Stimulated activated CD4-positive, alpha-beta T cell treated with anti-CD3 and anti-CD28 coated beads, Interleukin-15, amount 100 ng/mL, for 1 hour (primary cell): ENCODE data around the gene SUCO.
"Not testable (repeated sequence)": the region's sequence is repeated elsewhere in the genome, so short reads cannot be mapped to it uniquely, and the experiment has no call there.

Experiments
- DNase-seq, 2 donors: peaks; one replicate each; pipeline ENCODE4 v3.0.0-alpha.2; 2020; ENCODE audit warnings: low read depth in 1 of 2, low spot score in 1 of 2

The SUCO gene

GRCh38 chr1:172557270-172557669, 24.3 kb downstream of the SUCO start:
- no peak for DNase-seq

DNA sequence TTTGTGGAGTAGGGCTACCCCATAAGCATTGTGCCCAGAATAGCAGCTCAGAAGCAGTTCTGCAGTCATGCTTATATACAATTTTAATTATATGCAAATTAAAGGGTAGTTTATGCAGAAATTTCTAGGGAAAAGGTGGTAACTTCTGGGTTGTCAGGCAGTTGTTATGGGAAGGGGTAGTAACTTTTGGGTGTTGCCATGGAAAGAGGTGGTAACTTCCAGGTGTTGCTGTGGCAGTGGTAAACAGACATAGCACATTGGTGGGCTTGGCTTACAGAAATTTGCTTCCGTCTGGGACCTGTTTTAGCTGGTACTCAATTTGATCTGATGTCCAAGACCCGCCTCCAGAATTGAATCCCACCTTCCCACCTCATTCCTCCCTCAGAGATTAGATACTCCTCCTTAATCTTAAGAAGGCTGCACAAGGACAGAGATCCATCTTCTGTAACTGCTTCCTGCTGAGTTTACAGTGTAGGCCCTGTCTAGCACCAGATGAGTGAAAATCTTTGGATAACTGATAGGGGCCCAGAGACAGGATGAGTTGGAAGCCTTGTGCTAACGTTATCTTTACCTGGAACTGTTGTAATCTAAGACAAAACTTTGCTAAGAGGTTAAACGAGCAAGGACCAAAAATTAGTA, 26.7 kb downstream of the SUCO start:
- DNase-seq = no peak

DNA sequence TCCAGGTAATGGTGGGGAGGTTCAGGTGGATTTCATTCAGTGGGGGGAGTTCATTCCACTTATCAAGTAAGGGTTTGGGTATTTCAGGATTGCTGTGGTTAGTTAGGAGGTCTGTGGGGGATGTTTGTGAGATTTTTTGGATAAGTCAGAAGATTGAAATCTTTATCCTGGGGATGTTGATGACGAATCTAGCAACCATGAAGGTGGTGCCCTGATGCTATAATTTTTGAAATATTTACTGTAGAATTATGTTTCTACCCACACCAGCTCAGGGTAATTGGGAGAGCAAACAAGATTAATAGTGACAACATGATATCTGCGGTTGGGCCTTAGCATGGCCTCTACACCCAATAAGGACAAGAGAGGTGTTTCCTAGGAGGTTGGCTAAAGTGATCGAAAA, 28.3 kb downstream of the SUCO start:
- DNase-seq = no peak

- DNase-seq = no peak
These were observed 33.4 kb downstream of the SUCO start for GRCh38 chr1:172566196-172566997.

DNA sequence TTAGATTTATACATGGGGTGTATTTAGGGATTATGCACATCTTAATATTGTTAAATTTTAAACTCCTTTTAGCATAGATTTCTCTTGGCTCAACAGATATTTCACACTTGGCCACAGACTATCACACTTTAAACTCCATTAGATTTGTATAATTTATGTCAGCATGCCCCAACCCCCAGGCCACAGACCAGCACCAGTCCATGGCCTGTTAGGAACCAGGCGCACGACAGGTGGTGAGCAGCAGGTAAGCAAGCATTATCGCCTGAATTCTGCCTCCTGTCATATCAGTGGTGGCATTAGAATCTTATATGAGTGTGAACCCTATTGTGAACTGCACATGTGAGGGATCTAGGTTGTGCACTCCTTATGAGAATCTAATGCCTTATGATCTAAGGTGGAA, 34.8 kb downstream of the SUCO start:
- no peak for DNase-seq

DNA sequence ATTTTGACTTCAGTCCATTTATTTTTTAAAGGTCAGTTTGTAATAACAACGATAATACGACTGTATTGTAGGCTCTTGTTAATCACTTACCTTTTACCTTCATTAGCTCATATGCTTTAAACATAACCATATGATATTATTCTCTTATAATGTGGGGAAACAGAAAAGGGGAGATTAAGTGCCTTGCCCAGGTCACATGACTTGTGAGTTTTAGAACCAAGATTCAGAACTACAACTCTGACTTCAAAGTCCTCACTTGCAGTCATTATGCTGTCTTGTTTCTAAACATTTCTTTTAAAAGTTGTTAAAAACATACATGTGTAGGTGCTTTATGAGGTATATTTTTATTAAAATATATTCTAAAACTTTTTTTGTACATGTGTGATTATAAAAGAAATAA, 41.1 kb downstream of the SUCO start:
- no peak for DNase-seq

DNA sequence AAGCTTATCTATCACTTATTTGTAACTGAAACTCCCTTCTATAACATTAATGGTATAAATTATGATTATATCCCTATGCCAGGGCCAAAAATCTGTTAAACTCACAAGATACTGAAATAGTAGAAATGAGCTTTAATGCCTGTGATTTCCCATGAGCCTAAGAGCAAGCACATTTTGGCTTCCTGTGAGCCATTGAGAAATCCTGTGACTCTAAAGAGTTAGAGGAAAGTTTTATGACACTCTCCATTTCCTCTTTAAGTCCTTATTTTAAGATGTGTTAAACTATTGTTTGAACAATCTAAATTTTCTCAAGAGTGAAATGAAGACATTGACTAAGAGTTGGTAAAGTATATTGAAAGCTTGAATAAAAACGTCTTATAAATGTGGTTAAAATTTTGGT, 45.6 kb downstream of the SUCO start:
- DNase-seq = no peak

- no peak for DNase-seq
These were observed 48.3 kb downstream of the SUCO start for GRCh38 chr1:172581273-172581672.

DNA sequence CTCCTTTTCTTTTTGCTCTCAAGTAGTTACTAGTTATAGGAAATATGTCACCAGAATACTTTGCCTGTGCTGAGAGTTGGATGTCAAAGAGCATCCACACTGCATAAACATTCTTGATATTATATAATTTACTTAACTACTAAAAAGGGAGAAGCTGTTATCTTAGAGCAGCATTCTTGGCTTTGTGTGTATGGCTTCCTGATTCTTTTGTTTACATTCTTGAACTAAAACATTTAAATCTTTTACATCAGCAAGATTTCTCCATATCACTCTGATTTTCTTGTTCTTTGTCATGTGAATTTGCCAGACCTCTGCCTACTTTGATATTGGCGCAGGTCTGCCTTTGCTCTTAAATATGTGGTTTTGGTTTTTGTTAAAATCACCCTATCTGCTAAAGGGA, 48.8 kb downstream of the SUCO start:
- no peak for DNase-seq

GRCh38 chr1:172582889-172583288, 49.9 kb downstream of the SUCO start:
- DNase-seq = no peak

DNA sequence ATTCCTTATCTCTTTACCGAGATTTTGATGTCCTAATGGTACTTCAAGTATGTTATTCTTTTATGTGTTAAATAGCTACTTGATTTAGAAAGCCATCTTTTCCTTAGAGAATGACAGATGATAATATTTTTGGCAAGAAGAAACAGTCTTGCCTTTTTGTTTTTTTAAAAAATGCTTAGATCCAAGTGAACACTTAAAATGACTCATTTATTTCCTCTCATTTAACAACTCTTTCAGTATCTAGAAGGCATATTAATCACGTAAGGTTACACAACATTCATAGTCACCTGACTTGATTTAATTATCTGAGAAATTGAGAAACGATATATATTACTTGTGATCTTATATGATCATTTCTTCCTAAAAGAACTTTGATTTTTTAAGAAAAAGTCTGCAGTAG, 52.4 kb downstream of the SUCO start:
- DNase-seq = no peak

- DNase-seq = no peak
These were observed 52.9 kb downstream of the SUCO start for GRCh38 chr1:172585861-172586260.

- no peak for DNase-seq
These were observed 55.6 kb downstream of the SUCO start for GRCh38 chr1:172588296-172589291.

DNA sequence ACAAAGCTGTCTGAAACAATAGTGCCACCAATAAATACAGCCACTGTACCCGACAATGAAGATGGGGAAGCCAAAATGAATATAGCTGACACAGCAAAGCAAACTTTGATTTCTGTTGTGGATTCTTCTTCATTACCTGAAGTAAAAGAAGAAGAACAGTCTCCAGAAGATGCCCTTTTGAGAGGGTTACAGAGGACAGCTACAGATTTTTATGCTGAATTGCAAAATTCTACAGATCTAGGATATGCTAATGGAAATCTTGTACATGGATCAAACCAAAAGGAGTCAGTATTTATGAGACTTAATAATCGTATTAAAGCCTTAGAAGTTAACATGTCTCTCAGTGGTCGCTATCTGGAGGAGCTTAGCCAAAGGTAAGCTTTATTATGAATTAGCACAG, 56.6 kb downstream of the SUCO start:
- DNase-seq = no peak

- not testable (repeated sequence) for DNase-seq
These were observed 58.5 kb downstream of the SUCO start for GRCh38 chr1:172591429-172591828.

DNA sequence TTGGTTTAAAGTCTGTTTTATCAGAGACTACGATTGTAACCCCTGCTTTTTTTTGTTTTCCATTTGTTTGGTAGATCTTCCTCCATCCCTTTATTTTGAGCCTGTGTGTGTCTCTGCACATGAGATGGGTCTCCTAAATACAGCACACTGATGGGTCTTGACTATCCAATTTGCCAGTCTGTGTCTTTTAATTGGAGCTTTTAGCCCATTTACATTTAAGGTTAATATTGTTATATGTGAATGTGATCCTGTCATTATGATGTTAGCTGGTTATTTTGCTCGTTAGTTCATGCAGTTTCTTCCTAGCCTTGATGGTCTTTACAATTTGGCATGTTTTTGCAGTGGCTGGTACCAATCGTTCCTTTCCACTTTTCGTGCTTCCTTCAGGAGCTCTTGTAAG, 62.1 kb downstream of the SUCO start:
- DNase-seq = not testable (repeated sequence)

DNA sequence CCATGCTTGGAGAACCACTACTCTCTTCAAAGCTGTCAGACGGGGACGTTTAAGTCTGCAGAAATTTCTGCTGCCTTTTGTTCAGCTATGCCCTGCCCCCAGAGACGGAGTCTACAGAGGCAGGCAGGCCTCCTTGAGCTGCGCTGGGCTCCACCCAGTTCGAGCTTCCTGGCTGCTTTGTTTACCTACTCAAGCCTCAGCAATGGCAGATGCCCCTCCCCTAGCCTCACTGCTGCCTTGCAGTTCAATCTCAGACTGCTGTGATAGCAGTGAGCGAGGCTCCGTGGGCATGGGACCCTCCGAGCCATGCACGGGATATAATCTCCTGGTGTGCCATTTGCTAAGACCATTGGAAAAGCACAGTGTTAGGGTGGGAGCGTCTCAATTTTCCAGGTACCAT, 63.8 kb downstream of the SUCO start:
- peak in 1 of 2 donors; percentile 2 for DNase-seq

GRCh38 chr1:172599912-172600311, 67.0 kb downstream of the SUCO start:
- no peak for DNase-seq

DNA sequence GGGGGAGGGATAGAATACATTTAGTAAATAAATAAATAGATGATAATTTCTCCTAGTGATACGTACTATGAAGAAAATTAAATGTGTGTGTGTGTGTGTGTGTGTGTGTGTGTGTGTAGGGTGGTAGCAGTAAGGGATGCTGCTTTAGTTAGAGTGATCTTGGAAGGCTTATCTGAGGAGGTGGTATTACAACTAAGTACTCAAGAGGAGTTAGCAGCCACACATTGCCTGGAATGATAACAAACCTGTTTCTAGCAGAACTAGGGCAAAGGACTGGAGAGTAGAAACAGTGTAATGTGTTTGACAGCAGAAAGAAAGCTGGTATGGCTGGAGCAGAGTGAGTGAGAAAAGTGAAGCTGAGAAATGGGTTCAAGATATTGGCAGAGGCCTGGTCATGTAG, 67.7 kb downstream of the SUCO start:
- DNase-seq = no peak

DNA sequence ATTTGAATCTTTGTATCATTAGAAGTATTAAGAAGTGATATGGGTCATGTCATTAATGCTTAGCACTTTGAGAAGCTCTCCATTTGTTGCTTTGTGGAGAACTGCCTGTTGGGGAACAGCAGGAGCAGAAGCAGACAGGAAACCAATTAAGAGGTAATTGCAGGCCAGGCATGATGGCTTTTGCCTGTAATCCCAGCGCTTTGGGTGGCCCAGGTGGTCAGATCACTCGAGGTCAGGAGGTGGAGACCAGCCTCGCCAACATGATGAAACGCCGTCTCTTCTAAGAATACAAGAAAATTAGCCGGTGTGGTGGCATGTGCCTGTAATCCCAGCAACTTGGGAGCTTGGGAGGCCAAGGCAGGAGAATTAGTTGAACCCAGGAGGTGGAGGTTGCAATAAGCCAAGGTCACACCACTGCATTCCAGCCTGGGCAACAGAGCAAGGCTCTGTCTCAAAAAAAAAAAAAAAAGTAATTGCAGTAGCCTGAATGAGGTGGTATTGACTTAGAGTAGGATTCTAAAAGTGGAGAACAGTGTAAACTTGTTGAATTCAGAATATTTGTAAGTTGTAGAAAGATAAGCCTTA, 68.2 kb downstream of the SUCO start:
- DNase-seq = no peak

DNA sequence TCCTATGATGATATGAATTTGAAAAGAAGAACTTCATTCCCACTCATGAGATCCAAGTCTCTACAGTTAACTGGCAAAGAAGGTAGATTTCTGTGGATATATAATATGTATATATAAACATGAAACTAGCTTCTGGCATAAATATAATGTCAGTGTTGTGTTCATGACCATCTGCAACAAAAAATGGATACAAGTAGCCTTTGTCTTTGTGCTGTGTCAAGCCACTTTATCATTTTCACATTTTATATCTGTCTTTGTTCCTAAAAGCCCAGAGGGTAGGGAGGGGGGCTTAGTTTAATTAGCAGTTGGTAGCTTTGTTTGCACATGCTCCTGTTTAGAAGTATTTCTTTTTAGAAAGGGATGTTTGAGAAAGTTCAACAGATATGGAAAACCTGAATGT, 69.8 kb downstream of the SUCO start:
- no peak for DNase-seq
